HG03378 (cell line): ENCODE data around the gene CRTAC1.

Experiments
- ATAC-seq: cut with Tn5 transposase; IDR thresholded peaks from one replicate; pipeline ENCODE4 v1.9.1; 2021; ENCODE audit warnings: mild to moderate bottlenecking, moderate library complexity; ENCODE audit not compliant: unreplicated experiment

CRTAC1 gene

GRCh38 chr10:97974526-97975525, 55.6 kb downstream of the CRTAC1 start:
- no peak for ATAC-seq

GRCh38 chr10:97974100-97974499, 56.3 kb downstream of the CRTAC1 start:
- no peak for ATAC-seq

GRCh38 chr10:97969538-97970079, 60.8 kb downstream of the CRTAC1 start:
- ATAC-seq = no peak

GRCh38 chr10:97964748-97965147, 65.7 kb downstream of the CRTAC1 start:
- no peak for ATAC-seq

- no peak for ATAC-seq
Observed at GRCh38 chr10:97961945-97962344, 68.5 kb downstream of the CRTAC1 start.

- ATAC-seq = no peak
Observed at GRCh38 chr10:97960269-97961056, 70.0 kb downstream of the CRTAC1 start.

GRCh38 chr10:97949462-97949861, 81.0 kb downstream of the CRTAC1 start:
- ATAC-seq = no peak

- no peak for ATAC-seq
Observed at GRCh38 chr10:97948822-97949221, 81.6 kb downstream of the CRTAC1 start.

- ATAC-seq = no peak
Observed at GRCh38 chr10:97944772-97945171, 85.6 kb downstream of the CRTAC1 start.

- no peak for ATAC-seq
Observed at GRCh38 chr10:97943294-97943693, 87.1 kb downstream of the CRTAC1 start.

GRCh38 chr10:97940534-97940933, 89.9 kb downstream of the CRTAC1 start:
- no peak for ATAC-seq

- no peak for ATAC-seq
Observed at GRCh38 chr10:97939446-97939990, 90.9 kb downstream of the CRTAC1 start.

GRCh38 chr10:97937928-97938327, 92.5 kb downstream of the CRTAC1 start:
- ATAC-seq = no peak

GRCh38 chr10:97937054-97937453, 93.4 kb downstream of the CRTAC1 start:
- no peak for ATAC-seq

GRCh38 chr10:97936126-97936525, 94.3 kb downstream of the CRTAC1 start:
- ATAC-seq = no peak

GRCh38 chr10:97932932-97933530, 97.4 kb downstream of the CRTAC1 start:
- no peak for ATAC-seq

- no peak for ATAC-seq
Observed at GRCh38 chr10:97931041-97931440, 99.4 kb downstream of the CRTAC1 start.

- no peak for ATAC-seq
Observed at GRCh38 chr10:97928897-97929296, 101.5 kb downstream of the CRTAC1 start.

- ATAC-seq = no peak
Observed at GRCh38 chr10:97927622-97928021, 102.8 kb downstream of the CRTAC1 start.

GRCh38 chr10:97926055-97926454, 104.4 kb downstream of the CRTAC1 start:
- ATAC-seq = no peak
